Stimulated activated naive CD8-positive, alpha-beta T cell treated with anti-CD3 and anti-CD28 coated beads, Interleukin-15, Interleukin-2, amounts not matched to agents 100 ng/mL and 50 ng/mL, for 24 hours (primary cell): ENCODE data around the gene NUP62.

ENCODE experiments used
- H3K27ac Mint-ChIP-seq: one replicate; pipeline ENCODE4 v1.8.0; 2021; ENCODE audit warnings: mild to moderate bottlenecking, mixed read lengths
- H3K27me3 Mint-ChIP-seq: one replicate; pipeline ENCODE4 v1.8.0; 2021; ENCODE audit warnings: mixed read lengths
- H3K36me3 Mint-ChIP-seq: one replicate; pipeline ENCODE4 v1.8.0; 2021; ENCODE audit warnings: low read depth, mixed read lengths
- H3K4me1 Mint-ChIP-seq: one replicate; pipeline ENCODE4 v1.8.0; 2021; ENCODE audit warnings: low read depth, mixed read lengths
- H3K4me3 Mint-ChIP-seq: one replicate; pipeline ENCODE4 v1.8.0; 2021; ENCODE audit warnings: mild to moderate bottlenecking, mixed read lengths
- H3K9me3 Mint-ChIP-seq: one replicate; pipeline ENCODE4 v1.8.0; 2021; ENCODE audit warnings: mixed read lengths

NUP62 gene

GRCh38 chr19:49857061-49857837, 72.1 kb downstream of the NUP62 start:
- Mint-ChIP-seq H3K36me3 (peaks cover 14% of the 10 kb centered on the region), H3K27me3 (no peaks in the 10 kb centered on the region), H3K9me3 (no peaks in the 10 kb centered on the region), H3K4me1 (peaks cover 14% of the 10 kb centered on the region), H3K27ac (no peak overlapping the region), H3K4me3 (no peak overlapping the region)
